Purkinje cell (primary cell): ENCODE results near the gene FABP1. TPM values are rescaled to one million over a fixed set of nuclear protein-coding genes. Genes with fewer than 3 reads are reported as not detected.

Source experiments
- polyA plus RNA-seq: library from polyadenylated mRNA; unstranded; fragments of >200 nt; fragmentation: Nextera tagmentation; gene quantifications from 2 replicates; pipeline ENCODE4 v1.2.1, GENCODE V29; 2014

Gene FABP1
- polyA plus RNA-seq = not detected in 2 replicates

GRCh38 chr2:88127888-88128653, at the start of gene FABP1:
Gene FABP1, minus strand, starts transcription at chr2:88128062. Its CDS starts 45 bp downstream, at chr2:88128017.

Other genes with a start within 250 kb of the FABP1 start
- not detected in 2 replicates for gene RNU2-63P, start 111.5 kb downstream of the FABP1 start, polyA plus RNA-seq
- gene KRCC1, start 72.3 kb downstream of the FABP1 start, polyA plus RNA-seq = 18.2 and 27.9 TPM in 2 replicates
- 0.16 TPM in 1 of 2 replicates, not detected in the other for gene SMYD1, start 60.2 kb downstream of the FABP1 start, polyA plus RNA-seq
- gene THNSL2, start 42.3 kb upstream of the FABP1 start, polyA plus RNA-seq = 1.1 and 3.0 TPM in 2 replicates